ENCODE measurements around the gene GPR55.
A peak's percentile ranks its signal among the peaks of the same experiment; 100 is the strongest.

GPR55 gene

DNA sequence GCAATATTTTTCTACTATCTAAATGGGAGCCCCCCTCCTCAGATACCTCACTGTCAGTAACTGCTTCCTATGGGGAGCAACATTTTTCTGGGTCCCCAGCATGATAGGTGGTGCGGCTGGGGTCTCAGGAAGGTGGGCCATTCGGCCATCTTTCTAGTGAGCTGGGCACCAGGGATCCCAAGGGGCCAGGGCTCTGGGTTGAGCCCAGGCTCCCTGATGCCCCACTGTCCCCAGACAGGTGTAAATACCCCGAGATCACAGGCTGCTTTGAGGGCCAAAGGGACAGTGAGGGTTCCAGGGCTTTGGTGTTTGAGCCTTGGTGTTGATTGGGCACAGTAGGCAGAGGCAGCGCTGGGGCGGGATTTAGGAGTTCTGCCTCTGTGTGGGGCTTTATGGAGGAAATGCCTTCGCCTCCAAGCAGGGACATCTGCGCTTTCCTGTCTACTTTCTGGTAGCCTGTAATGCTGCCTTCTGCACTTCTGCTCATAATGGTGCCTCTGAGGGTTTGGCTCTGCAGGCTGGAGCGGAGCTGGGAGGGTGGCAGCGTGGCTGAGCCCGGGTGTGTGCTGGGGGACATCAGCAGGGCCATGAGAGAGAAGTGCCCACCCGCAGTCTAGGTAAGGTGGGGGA lies 55.0 kb downstream of the GPR55 start:
- H3K27ac ChIP-seq (ENCODE audit: low read depth, low read length): no peak overlapping the region
- no peaks in the 10 kb centered on the region for H3K9me3 ChIP-seq (ENCODE audit: control insufficient read depth in 5 of 5, low read length in 5 of 5)
- H3K27me3 ChIP-seq (ENCODE audit: control insufficient read depth in 5 of 5, insufficient read depth in 4 of 5, low read length in 5 of 5): peaks cover 0 to 3% (median 0%) of the 10 kb centered on the region in 5 donors
- no peaks in the 10 kb centered on the region for H3K36me3 ChIP-seq (ENCODE audit: control insufficient read depth in 5 of 5, insufficient read depth in 5 of 5, low read length in 5 of 5)
- peaks cover 1 to 40% (median 22%) of the 10 kb centered on the region in 5 donors for H3K4me1 ChIP-seq (ENCODE audit: control insufficient read depth in 5 of 5, insufficient read depth in 5 of 5, low read length in 5 of 5)
- no peak overlapping the region for H3K9ac ChIP-seq (ENCODE audit: low read length in 5 of 5)
- no peak overlapping the region for H3K4me3 ChIP-seq (ENCODE audit: low read depth in 1 of 5, low read length in 5 of 5)

DNA sequence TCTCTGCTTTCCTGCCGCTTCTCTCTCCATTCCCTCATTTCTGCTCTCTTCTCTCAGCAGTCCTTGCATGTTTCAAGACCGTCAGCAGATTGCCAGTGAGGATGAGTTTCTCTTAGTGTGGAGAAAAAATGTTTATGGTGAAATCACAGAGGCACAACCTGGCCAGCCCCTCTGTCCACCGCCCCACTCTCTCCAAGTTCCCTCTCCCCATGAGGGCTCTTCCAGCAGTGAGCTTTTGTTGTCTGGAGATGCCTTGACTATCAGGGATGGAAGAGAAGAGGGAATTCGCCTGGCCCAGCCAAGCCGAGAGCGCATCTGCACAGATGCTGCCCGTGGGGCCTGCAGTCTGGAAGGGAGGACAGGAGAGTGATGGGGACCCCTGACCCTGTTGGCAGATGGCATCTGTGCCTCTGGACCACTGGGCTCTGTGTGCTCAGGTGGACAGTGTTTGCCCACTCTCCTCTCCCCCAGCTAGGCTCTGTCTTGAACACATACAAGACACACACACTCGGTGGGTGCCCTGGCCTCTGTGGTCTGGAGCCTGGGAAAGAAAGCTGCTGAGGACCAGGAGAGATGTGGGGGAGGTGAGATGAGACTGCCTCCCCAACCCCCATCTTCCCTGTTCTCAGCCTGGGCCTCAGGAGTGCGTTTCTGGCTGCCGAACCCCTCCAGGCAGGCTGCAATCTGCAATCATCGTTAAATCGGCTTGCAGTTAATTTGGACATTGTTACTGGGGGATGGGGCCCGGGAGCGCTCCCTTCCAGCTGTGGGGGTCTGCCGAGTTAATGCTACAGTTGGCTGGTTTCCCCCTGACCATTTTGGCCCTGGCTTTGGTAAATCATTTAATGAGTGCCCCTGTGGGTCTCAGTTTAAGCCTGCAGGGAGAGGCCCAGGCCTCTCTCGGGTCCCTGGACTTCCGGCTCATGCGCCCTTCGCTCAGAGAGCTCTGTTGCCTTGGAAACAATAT lies 55.8 kb downstream of the GPR55 start:
- H3K27ac ChIP-seq (ENCODE audit: low read depth, low read length): no peak overlapping the region
- H3K4me1 ChIP-seq (ENCODE audit: control insufficient read depth in 5 of 5, insufficient read depth in 5 of 5, low read length in 5 of 5): peaks cover 2 to 47% (median 28%) of the 10 kb centered on the region in 5 donors
- peaks cover 0 to 6% (median 3%) of the 10 kb centered on the region in 5 donors for H3K27me3 ChIP-seq (ENCODE audit: control insufficient read depth in 5 of 5, insufficient read depth in 4 of 5, low read length in 5 of 5)
- no peak overlapping the region for H3K9ac ChIP-seq (ENCODE audit: low read length in 5 of 5)
- no peak overlapping the region for H3K4me3 ChIP-seq (ENCODE audit: low read depth in 1 of 5, low read length in 5 of 5)
- H3K36me3 ChIP-seq (ENCODE audit: control insufficient read depth in 5 of 5, insufficient read depth in 5 of 5, low read length in 5 of 5): no peaks in the 10 kb centered on the region
- no peaks in the 10 kb centered on the region for H3K9me3 ChIP-seq (ENCODE audit: control insufficient read depth in 5 of 5, low read length in 5 of 5)

DNA sequence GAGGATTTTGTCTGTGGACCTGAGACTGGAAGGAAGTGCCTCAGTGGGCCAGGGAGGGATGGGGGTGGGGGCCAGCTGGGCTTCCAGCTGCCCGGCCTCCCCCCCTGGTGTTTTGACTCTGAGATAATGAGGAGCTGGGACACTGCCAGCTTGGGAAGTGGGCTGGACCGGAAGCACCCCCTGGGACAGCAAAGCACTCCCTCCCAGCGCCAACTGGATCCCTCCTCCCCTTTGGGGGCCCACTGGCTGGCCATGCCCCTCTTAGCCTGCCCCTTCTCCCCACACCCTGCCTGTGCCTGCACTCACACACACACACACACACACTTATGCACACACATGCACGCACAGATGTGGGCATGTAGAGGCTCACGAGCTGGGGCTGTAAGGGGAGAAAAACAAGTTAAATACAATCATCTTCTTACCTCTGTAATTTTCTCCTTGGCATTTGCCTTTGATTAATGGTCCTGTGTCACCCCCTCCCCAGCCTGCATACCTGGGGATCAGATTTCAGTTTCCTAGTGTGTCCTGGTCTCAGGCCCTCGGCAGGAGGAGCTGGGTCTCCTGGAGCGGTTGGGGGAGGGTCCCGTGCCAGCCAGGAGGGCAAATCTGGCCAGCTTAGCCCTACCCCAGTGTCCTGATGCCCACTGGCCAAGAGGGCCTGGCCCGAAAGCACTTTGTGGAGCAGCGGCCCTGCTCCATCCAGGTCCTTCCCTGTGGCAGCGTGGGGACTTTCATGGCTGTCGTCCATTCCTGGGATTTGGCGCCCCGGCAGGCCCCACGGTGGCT lies 56.7 kb downstream of the GPR55 start:
- peaks cover 3 to 51% (median 29%) of the 10 kb centered on the region in 5 donors for H3K4me1 ChIP-seq (ENCODE audit: control insufficient read depth in 5 of 5, insufficient read depth in 5 of 5, low read length in 5 of 5)
- no peaks in the 10 kb centered on the region for H3K9me3 ChIP-seq (ENCODE audit: control insufficient read depth in 5 of 5, low read length in 5 of 5)
- no peak overlapping the region for H3K9ac ChIP-seq (ENCODE audit: low read length in 5 of 5)
- H3K27ac ChIP-seq (ENCODE audit: low read depth, low read length): no peak overlapping the region
- H3K27me3 ChIP-seq (ENCODE audit: control insufficient read depth in 5 of 5, insufficient read depth in 4 of 5, low read length in 5 of 5): peaks cover 0 to 13% (median 12%) of the 10 kb centered on the region in 5 donors
- H3K36me3 ChIP-seq (ENCODE audit: control insufficient read depth in 5 of 5, insufficient read depth in 5 of 5, low read length in 5 of 5): no peaks in the 10 kb centered on the region
- H3K4me3 ChIP-seq (ENCODE audit: low read depth in 1 of 5, low read length in 5 of 5): no peak overlapping the region

DNA sequence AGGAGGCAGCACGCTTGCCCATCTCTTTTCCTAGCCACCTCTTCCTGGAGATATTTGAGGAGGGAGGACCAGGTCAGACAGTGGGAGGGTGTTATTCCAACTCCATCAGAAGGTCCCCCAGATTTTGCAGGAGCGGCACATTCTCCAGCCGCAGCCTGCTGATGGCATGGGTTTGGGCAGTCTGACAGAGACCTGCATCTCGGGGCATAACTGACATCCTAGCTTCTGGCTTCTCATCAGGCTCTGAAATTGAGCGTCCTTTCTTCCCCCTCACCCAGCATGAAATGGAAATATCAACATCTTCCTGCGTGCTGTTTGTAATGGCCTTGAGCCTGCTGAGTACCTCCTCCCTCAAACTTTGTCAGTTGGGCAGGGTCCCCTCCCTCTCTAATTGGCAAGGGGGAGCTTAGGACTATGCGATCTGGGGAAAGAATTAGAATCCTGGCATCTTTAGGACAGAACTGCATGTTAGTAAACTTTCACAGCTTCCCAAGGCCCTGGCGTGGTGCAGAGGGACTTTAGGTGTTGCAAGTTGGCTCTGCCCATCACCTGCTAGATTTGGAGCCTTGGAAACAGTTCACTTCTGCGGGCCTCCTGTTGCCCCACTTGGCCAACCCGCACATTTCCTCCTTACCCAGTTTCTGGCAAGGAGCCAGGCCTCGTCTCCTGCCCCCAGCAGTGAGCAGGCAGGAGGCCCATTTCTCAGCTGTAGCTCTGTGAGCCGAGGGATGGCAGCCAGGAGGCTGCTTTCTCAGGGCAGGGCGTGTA lies 58.1 kb downstream of the GPR55 start:
- Histone ChIP-seq H3K9me3 (ENCODE audit: control insufficient read depth in 5 of 5, low read length in 5 of 5) (no peaks in the 10 kb centered on the region), H3K27ac (ENCODE audit: low read depth, low read length) (no peak overlapping the region), H3K27me3 (ENCODE audit: control insufficient read depth in 5 of 5, insufficient read depth in 4 of 5, low read length in 5 of 5) (peaks cover 2 to 24% (median 18%) of the 10 kb centered on the region in 5 donors), H3K4me1 (ENCODE audit: control insufficient read depth in 5 of 5, insufficient read depth in 5 of 5, low read length in 5 of 5) (peaks cover 3 to 51% (median 29%) of the 10 kb centered on the region in 5 donors), H3K9ac (ENCODE audit: low read length in 5 of 5) (no peak overlapping the region), H3K4me3 (ENCODE audit: low read depth in 1 of 5, low read length in 5 of 5) (no peak overlapping the region), H3K36me3 (ENCODE audit: control insufficient read depth in 5 of 5, insufficient read depth in 5 of 5, low read length in 5 of 5) (no peaks in the 10 kb centered on the region)

DNA sequence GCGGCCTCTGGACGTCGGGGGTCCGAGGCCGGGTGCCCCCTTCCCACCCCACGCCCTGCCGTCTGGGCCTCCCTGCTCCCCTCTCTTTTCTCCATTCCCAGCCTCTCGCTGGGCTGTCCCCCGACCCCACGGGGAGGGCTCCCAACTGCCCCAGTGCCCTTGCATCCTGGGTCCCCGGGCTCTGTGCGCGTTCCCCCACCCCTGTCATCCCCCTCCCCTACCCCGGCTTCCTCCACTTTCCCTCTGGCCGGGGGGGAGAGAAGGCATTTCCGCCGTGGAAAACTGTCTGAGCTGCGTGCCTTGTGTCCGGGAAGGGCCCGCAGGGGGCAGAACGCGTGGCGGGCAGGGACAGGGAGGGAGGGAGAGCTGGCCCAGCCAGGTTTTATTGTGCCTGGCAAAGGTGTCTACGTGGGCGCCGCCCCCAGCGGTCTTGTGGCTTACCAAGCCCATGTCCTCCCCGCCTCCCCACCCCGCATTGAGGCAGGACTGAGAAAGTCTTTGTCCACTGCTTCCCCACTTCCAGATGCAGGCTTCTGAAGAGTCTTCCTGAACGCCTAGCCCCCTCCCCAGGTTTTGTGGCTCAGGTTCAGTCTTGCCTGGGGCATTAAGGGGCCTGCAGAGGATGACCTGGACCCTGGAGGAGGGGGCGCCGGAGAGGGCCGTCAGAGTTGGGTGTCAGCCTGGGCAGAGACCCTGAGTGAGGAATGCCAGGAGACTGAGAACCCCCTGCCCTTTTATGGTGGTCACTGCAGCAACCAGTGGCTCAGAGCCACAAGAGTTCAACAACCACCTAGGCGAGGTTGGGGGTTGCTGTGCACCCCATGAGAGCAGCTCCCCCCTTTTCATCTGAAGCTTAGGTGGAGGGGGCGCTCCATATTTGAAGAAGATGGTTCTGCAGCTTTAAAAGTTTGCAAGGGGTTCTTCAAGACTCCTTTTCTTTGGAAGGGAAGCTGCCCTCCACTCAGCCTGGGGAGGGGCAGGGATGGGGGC lies 59.0 kb downstream of the GPR55 start:
- H3K4me1 ChIP-seq (ENCODE audit: control insufficient read depth in 5 of 5, insufficient read depth in 5 of 5, low read length in 5 of 5): peaks cover 3 to 45% (median 29%) of the 10 kb centered on the region in 5 donors
- no peaks in the 10 kb centered on the region for H3K36me3 ChIP-seq (ENCODE audit: control insufficient read depth in 5 of 5, insufficient read depth in 5 of 5, low read length in 5 of 5)
- H3K9ac ChIP-seq (ENCODE audit: low read length in 5 of 5): no peak overlapping the region
- H3K9me3 ChIP-seq (ENCODE audit: control insufficient read depth in 5 of 5, low read length in 5 of 5): no peaks in the 10 kb centered on the region
- H3K4me3 ChIP-seq (ENCODE audit: low read depth in 1 of 5, low read length in 5 of 5): peak overlapping the region in 3 of 5 donors; percentile 65 to 78 (median 66)
- peaks cover 7 to 26% (median 20%) of the 10 kb centered on the region in 5 donors for H3K27me3 ChIP-seq (ENCODE audit: control insufficient read depth in 5 of 5, insufficient read depth in 4 of 5, low read length in 5 of 5)
- H3K27ac ChIP-seq (ENCODE audit: low read depth, low read length): no peak overlapping the region

DNA sequence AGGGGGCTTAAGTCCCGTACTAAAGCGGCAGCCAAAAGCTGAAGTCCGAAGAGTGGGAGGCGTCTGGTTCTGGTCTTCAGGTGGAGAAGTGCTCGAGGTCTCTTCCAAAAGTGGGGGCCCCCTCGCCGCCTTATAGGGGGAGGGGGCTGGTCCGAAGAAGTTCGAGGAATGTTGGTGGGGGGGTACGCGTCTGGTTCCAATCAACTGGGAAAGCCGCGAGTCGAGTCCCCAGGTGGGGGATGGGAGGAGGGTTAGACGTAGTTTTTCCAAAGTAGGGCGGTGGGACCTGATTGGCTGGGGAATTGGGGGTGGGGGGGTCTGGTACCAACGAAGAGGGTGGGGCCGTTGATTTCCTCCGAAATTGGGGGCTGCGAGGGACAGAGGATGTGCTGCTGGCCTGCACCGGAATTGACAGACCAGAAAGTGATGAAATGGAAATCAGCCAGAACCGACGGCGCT lies 59.7 kb downstream of the GPR55 start:
- H3K27ac ChIP-seq (ENCODE audit: low read depth, low read length): no peak overlapping the region
- H3K36me3 ChIP-seq (ENCODE audit: control insufficient read depth in 5 of 5, insufficient read depth in 5 of 5, low read length in 5 of 5): no peaks in the 10 kb centered on the region
- peaks cover 3 to 38% (median 27%) of the 10 kb centered on the region in 5 donors for H3K4me1 ChIP-seq (ENCODE audit: control insufficient read depth in 5 of 5, insufficient read depth in 5 of 5, low read length in 5 of 5)
- no peaks in the 10 kb centered on the region for H3K9me3 ChIP-seq (ENCODE audit: control insufficient read depth in 5 of 5, low read length in 5 of 5)
- H3K4me3 ChIP-seq (ENCODE audit: low read depth in 1 of 5, low read length in 5 of 5): peak overlapping the region; percentile 53 to 78 (median 65)
- peak overlapping the region in 4 of 5 donors; percentile 11 to 70 (median 64) for H3K9ac ChIP-seq (ENCODE audit: low read length in 5 of 5)
- peaks cover 7 to 26% (median 20%) of the 10 kb centered on the region in 5 donors for H3K27me3 ChIP-seq (ENCODE audit: control insufficient read depth in 5 of 5, insufficient read depth in 4 of 5, low read length in 5 of 5)

DNA sequence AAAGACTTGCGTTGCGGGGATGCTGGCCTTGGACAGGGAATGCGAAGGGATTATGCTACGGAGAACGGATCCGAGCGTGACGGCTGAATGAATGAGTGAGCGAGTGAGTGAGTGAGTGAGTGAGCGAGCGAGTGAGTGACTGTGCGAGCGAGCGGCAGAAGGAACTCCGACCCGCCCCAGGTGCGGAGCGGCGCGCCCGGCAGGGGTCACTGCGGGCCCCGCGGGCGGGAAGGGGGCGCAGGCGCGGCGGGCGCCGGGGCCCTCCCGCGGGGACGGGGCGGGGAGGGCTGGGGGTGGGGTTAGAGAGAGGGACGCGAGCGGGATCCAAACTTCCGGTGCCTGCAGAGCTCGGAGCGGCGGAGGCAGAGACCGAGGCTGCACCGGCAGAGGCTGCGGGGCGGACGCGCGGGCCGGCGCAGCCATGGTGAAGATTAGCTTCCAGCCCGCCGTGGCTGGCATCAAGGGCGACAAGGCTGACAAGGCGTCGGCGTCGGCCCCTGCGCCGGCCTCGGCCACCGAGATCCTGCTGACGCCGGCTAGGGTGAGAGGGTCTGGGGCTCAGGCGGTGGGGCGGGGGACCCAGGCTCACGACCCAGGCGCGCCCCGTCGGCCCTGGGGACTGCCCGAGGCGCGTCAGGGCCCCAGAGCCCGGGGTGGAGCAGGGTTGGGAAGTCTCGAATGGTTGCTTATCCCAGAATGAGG lies 60.3 kb downstream of the GPR55 start, which contains the start of gene ITM2C:
ITM2C (plus strand) TSS at position 338 of the 702 bp plus-strand sequence; CDS start at position 422, 84 bp downstream.
- H3K27me3 ChIP-seq (ENCODE audit: control insufficient read depth in 5 of 5, insufficient read depth in 4 of 5, low read length in 5 of 5): peaks cover 7 to 26% (median 20%) of the 10 kb centered on the region in 5 donors
- H3K9me3 ChIP-seq (ENCODE audit: control insufficient read depth in 5 of 5, low read length in 5 of 5): no peaks in the 10 kb centered on the region
- peak within 1 kb of the TSS in 4 of 5 donors; percentile 11 to 70 (median 64) for H3K9ac ChIP-seq (ENCODE audit: low read length in 5 of 5)
- peaks cover 3 to 32% (median 26%) of the 10 kb centered on the region in 5 donors for H3K4me1 ChIP-seq (ENCODE audit: control insufficient read depth in 5 of 5, insufficient read depth in 5 of 5, low read length in 5 of 5)
- peak within 1 kb of the TSS; percentile 60 to 89 (median 66) for H3K4me3 ChIP-seq (ENCODE audit: low read depth in 1 of 5, low read length in 5 of 5)
- H3K27ac ChIP-seq (ENCODE audit: low read depth, low read length): no peak within 1 kb of the TSS
- no peaks in the 10 kb centered on the region for H3K36me3 ChIP-seq (ENCODE audit: control insufficient read depth in 5 of 5, insufficient read depth in 5 of 5, low read length in 5 of 5)

DNA sequence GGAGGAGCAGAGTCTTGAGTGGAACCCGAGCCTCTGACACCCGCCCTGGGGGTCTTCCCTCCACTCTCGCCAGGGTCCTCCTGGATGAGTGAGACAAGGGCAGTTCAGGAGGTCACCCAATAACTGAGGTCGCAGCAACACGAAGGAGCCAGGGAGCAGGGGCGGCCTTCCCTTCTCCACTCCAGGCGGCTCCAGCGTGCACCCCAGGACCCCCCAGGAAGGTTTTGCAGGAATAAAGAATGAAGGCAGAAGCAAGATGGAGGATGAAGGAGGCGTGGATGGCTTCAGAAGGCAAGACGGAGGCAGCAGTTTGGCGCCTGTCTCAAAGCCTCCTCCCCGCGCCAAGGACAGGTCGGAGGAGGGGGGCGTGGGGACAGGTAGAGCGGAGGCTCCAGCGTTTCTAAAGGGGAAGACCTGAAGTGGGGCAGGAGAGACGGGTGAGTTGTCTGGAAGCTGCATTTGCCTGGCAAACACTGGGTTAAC lies 60.9 kb downstream of the GPR55 start:
- peaks cover 3 to 29% (median 25%) of the 10 kb centered on the region in 5 donors for H3K4me1 ChIP-seq (ENCODE audit: control insufficient read depth in 5 of 5, insufficient read depth in 5 of 5, low read length in 5 of 5)
- peak overlapping the region in 2 of 5 donors; percentile 16 to 47 for H3K9ac ChIP-seq (ENCODE audit: low read length in 5 of 5)
- no peak overlapping the region for H3K27ac ChIP-seq (ENCODE audit: low read depth, low read length)
- no peaks in the 10 kb centered on the region for H3K9me3 ChIP-seq (ENCODE audit: control insufficient read depth in 5 of 5, low read length in 5 of 5)
- H3K36me3 ChIP-seq (ENCODE audit: control insufficient read depth in 5 of 5, insufficient read depth in 5 of 5, low read length in 5 of 5): no peaks in the 10 kb centered on the region
- H3K4me3 ChIP-seq (ENCODE audit: low read depth in 1 of 5, low read length in 5 of 5): peak overlapping the region; percentile 59 to 89 (median 66)
- peaks cover 7 to 26% (median 20%) of the 10 kb centered on the region in 5 donors for H3K27me3 ChIP-seq (ENCODE audit: control insufficient read depth in 5 of 5, insufficient read depth in 4 of 5, low read length in 5 of 5)

Data from subcutaneous abdominal adipose tissue (tissue), 5 donors.